ENCODE data around the gene BCCIP.

The BCCIP gene

GRCh38 chr10:125845617-125846016, 22.3 kb downstream of the BCCIP start:
- no peak for DNase-seq

DNA sequence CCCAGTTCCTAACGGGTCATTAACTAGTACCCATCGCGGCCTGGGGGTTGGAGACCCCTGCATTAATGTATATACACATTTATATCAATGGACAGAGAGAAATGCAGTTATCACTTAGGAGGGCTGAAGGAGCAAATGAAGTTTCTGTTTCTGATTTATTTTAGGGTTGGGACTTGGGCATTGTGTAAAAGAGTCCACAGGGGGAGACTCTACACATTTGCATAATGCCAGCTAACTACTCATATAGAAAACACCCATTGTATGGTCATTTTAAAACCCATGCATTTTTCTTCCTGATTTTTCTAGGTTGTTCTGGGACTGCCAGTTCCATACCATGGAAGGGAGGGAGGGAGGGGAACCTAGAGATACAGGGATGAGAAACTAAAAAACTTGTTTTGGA, 23.5 kb downstream of the BCCIP start:
- no peak for DNase-seq

DNA sequence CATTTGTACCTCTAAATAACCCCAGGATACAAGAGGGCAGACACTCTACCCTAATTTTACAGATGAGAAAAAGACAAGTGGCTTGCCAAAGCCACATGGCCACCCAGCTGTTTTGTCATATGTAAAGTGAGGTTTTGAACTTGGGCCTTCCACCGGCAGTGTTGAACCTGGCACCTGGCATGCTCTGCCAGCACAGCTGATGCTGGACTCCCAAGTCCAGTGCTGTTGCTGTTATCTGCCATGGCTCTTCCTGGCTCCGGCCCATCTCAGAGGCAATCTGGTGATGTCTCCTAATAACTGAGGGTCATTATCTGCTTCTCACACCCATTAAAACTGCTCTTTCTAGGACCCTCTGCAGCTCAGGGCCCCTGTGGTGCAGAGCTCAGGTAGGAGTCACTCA, 25.0 kb downstream of the BCCIP start:
- DNase-seq: no peak

GRCh38 chr10:125848857-125849256, 25.5 kb downstream of the BCCIP start:
- no peak for DNase-seq

GRCh38 chr10:125849448-125849847, 26.1 kb downstream of the BCCIP start:
- DNase-seq: no peak

DNA sequence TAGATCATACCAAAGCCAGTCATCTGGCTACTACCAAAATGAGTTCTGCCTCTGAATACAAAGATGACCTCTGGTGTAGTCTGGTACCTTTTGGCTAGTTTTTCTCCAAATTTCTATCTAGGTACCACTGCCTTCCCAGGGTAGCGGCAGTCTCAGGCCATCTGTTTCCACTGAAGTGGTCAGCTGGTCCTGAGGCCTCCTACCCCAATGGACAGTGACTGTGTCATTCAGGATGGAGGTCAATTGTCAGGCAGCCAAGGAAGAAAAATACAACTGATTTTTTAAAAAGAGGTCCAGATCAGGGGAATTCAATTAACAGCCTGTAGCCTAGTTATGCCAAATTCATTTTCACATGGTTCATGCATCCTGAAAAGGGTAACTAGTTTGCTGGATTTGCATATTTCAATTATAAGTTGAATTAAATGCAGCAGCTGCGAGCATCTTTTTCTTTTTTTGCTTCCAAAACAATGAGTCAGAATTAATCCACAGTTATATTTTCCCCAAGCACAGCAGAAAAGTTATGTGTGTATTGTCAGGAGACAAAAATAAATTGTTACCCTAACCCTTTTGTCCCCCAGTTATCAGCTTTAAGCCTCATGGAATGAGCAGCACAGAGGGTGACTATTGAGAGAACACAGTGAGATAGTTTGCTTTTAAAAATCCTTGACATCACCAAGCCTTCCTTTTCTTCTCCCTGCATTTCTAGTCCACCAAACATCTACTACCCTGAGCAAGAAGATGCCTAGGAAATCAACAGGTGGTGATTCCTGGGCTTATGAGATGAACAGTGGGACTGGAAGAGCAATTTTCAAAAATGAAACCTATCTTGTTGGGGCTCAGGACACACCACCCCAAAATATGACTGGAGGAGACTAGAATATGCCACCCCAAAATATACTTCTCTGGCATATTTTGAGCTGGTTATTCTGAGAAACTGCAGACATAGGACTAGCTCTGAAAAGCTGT, 27.7 kb downstream of the BCCIP start:
- no peak for DNase-seq

GRCh38 chr10:125852487-125852886, 29.1 kb downstream of the BCCIP start:
- DNase-seq: no peak

- DNase-seq: no peak
Measured at GRCh38 chr10:125857185-125857760, 33.9 kb downstream of the BCCIP start.

DNA sequence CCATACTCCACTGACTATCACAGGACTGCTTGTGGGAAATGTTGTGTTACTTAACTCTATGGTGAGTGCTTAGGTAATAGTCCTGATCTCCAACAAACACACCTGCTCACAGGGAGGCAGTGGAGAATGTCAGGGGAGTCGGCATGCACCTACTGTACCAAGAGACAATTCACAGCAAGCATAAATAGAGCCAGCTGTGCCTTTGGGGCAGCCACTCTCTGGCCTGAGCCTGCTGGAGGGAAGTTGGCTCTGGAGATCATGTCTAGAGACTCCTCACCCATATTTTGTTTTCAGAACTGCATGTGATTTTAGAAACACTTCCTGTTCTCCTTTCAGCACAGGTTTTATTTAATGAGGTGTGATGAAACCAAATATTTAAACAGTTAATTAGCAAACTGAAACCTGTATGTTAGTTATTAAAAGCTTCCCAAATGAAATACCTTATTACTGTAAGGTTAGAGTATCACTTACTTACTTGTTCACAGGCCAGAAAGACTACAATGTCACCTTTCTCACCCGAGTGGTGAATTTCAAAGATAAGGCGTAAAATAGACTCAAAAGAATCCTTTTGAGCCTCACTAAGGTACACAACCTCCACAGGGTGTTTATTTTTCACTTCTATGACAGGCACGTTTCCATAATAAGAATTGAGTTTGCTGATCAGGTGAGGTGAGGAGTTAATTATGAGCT, 35.9 kb downstream of the BCCIP start:
- no peak for DNase-seq

GRCh38 chr10:125865120-125865519, 41.8 kb downstream of the BCCIP start:
- DNase-seq: no peak

DNA sequence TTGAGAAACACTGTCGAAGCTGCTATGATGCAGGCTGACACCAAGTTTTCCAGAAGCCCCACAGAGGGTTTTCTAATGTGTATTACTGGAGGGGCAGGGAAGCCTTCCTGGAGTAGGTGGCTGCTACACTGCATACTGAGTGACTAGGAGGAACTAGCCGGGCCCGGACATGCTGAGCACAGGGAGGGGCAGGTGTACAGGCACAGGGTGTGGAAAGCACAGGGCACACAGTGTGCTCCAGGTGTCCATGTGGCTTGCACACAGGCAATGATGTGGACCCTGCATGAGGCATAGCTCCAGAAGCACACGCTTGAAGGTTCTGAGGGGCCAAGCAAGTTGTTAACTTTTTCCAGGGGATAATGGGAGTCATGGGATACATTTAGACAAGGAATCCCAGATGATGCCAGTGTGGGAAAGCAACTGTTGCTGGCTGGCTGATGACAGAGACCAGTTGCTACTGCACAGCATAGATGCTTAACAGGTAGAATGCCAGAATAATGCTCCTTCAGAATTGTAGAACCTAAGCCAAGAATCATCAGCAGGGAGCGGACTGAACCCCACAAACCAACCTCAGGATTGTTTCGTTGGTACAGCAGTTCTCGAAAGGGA, 43.2 kb downstream of the BCCIP start:
- DNase-seq: no peak

DNA sequence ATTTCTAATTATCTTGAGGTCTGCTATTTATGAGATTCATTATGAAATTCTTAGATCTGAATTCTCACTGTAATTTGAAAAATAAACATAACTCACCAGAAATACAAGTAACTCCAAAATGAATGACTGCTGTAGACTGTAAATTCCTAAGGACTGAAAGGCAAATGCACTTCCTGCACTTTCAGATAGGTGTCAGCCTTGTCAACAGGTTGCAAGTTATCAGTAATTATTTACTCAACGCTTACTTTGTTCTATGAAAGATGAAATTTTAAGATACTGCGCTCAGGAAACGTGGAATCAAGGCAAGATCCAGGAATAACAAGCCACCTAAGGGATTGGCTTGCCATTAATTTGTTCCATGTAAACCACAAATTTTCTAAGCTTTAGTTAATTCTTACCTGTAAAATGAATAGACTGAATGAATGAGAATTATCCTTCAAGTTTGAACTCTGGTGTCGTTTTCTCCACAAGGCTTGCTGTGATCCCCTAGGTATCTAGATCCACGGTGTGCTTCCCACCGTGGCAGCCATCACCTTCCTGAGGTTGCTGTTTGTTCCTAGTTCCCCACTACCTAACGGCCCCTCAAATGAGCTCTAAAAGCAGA, 45.1 kb downstream of the BCCIP start:
- DNase-seq: peak in 1 of 2 experiments; percentile 36

- DNase-seq: no peak
Measured at GRCh38 chr10:125871338-125871737, 48.0 kb downstream of the BCCIP start.

GRCh38 chr10:125878957-125879835, 55.9 kb downstream of the BCCIP start:
- DNase-seq: no peak

GRCh38 chr10:125880719-125881118, 57.4 kb downstream of the BCCIP start:
- DNase-seq: no peak

GRCh38 chr10:125881192-125881591, 57.8 kb downstream of the BCCIP start, which contains the start of gene DHX32:
DHX32 (minus strand) TSS chr10:125881292; CDS start chr10:125880824, 468 bp downstream.
- no peak for DNase-seq

DNA sequence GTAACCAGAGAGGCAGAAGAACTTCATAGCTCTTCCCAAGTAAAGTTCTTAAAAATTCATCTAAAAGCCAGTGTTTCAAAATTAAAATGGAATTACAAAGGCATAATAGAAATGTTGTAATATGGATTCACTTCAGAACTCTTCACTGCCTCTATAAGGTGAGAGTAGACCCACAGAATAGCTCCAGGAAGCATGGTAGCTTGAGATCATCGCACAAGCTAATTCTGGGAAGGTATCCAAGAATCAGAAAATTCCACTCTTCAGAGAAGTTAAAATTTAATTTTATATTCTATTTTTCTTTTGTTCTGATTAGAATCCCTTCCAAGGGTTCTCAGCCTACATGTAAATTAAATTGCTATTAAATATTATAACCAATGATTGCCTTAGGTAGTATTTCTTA, 59.2 kb downstream of the BCCIP start:
- no peak for DNase-seq

DNA sequence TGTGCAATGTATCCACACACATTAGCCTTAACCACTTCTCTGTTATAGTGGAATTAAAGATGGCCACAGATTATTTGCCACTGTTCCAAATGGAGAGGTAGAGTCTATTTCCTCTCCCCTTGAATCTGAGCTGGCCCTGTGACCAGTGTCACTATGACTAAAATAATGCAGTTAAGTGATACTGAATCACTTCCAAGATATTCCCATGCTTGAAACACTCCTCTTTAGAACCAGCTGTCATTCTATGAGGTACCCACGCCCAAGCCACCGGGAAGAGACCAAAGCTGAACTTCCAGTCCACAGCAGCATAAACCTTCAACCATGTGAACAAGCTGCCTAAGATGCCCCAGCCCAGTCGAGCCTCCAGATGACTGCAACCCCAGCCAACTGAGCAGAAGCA, 59.9 kb downstream of the BCCIP start:
- no peak for DNase-seq
